Ishikawa (cell line): ENCODE data around the gene DERL3.

ENCODE experiments used
- CEBPB ChIP-seq: IDR thresholded peaks from 2 replicates; pipeline ENCODE4 v1.6.1; 2012
- CREB1 ChIP-seq: IDR thresholded peaks from 2 replicates; pipeline ENCODE4 v1.6.1; 2012; ENCODE audit warnings: low read depth
- EGR1 ChIP-seq: IDR thresholded peaks from 2 replicates; pipeline ENCODE4 v1.6.1; 2012
- EP300 ChIP-seq: IDR thresholded peaks from 2 replicates; pipeline ENCODE4 v1.6.1; 2012; ENCODE audit warnings: borderline replicate concordance
- FOXM1 ChIP-seq: IDR thresholded peaks from 2 replicates; pipeline ENCODE4 v1.6.1; 2012; ENCODE audit warnings: low read depth, borderline replicate concordance
- MAX ChIP-seq: IDR thresholded peaks from 2 replicates; pipeline ENCODE4 v1.6.1; 2012
- NFIC ChIP-seq: IDR thresholded peaks from 2 replicates; pipeline ENCODE4 v1.6.1; 2012
- REST ChIP-seq: IDR thresholded peaks from 2 replicates; pipeline ENCODE4 v1.6.1; 2012; ENCODE audit warnings: low read depth, mild to moderate bottlenecking
- TAF1 ChIP-seq: IDR thresholded peaks from 2 replicates; pipeline ENCODE4 v1.6.1; 2012; ENCODE audit warnings: low read depth, mild to moderate bottlenecking
- TCF12 ChIP-seq: IDR thresholded peaks from 2 replicates; pipeline ENCODE4 v1.6.1; 2012; ENCODE audit warnings: low read depth
- TEAD4 ChIP-seq: IDR thresholded peaks from 2 replicates; pipeline ENCODE4 v1.6.1; 2012
- ZBTB7A ChIP-seq: IDR thresholded peaks from 2 replicates; pipeline ENCODE4 v1.6.1; 2012; ENCODE audit warnings: low read depth

- TF ChIP-seq MAX = no peak
- no peak for TF ChIP-seq TAF1
- no peak for TF ChIP-seq CEBPB
- no peak for TF ChIP-seq REST
- TF ChIP-seq TCF12 = no peak
- no peak for TF ChIP-seq NFIC
- TF ChIP-seq EGR1 = no peak
- TF ChIP-seq TEAD4 = no peak
- no peak for TF ChIP-seq EP300
- no peak for TF ChIP-seq CREB1
- no peak for TF ChIP-seq FOXM1
- no peak for TF ChIP-seq ZBTB7A
Measured at GRCh38 chr22:23837911-23838680, 710 bp downstream of the DERL3 start.
